Smooth muscle cell (in vitro differentiated cells): ENCODE data around the gene RECQL5. TPM values are rescaled to one million over a fixed set of nuclear protein-coding genes. Genes with fewer than 3 reads are reported as not detected.
A peak's percentile ranks its signal among the peaks of the same experiment; 100 is the strongest.

Experiments used
- DNase-seq: peaks from one replicate; lab custom pipeline; 2025; ENCODE audit not compliant: unreplicated experiment; lab: John Stamatoyannopoulos, UW
- H2AFZ ChIP-seq: fragments of 200-600 bp; sonication (generic); 2 replicates; pipeline ENCODE4 v1.6.0; 2016; ENCODE audit warnings: antibody characterized with exemption, low read depth, mild to moderate bottlenecking
- H3F3A ChIP-seq: fragments of 200-600 bp; sonication (generic); 2 replicates; pipeline ENCODE4 v1.6.0; 2017; ENCODE audit warnings: antibody characterized with exemption, low read depth
- H3K27ac ChIP-seq: fragments of 200-600 bp; sonication (generic); 2 replicates; pipeline ENCODE4 v1.5.1; 2016; ENCODE audit warnings: low read depth, mild to moderate bottlenecking
- H3K27me3 ChIP-seq: fragments of 200-600 bp; sonication (generic); 2 replicates; pipeline ENCODE4 v1.6.1; 2016; ENCODE audit warnings: low read depth, mild to moderate bottlenecking
- H3K36me3 ChIP-seq: fragments of 200-600 bp; sonication (generic); 2 replicates; pipeline ENCODE4 v1.5.1; 2016; ENCODE audit warnings: low read depth
- H3K4me1 ChIP-seq: fragments of 200-600 bp; sonication (generic); 2 replicates; pipeline ENCODE4 v1.5.1; 2016; ENCODE audit warnings: low read depth
- H3K4me2 ChIP-seq: fragments of 200-600 bp; sonication (generic); 2 replicates; pipeline ENCODE4 v1.6.0; 2016; ENCODE audit warnings: mild to moderate bottlenecking
- H3K4me3 ChIP-seq: fragments of 200-600 bp; sonication (generic); 2 replicates; pipeline ENCODE4 v1.5.1; 2016; ENCODE audit warnings: mild to moderate bottlenecking
- H3K79me2 ChIP-seq: fragments of 200-600 bp; sonication (generic); 2 replicates; pipeline ENCODE4 v1.6.0; 2016; ENCODE audit warnings: low read depth, mild to moderate bottlenecking
- H3K9ac ChIP-seq: fragments of 200-600 bp; sonication (generic); 2 replicates; pipeline ENCODE4 v1.6.0; 2016; ENCODE audit warnings: low read depth
- H3K9me3 ChIP-seq: fragments of 200-600 bp; sonication (generic); replicated peaks from 2 replicates; pipeline ENCODE4 v1.5.1; 2016; ENCODE audit warnings: low read depth
- H4K20me1 ChIP-seq: fragments of 200-600 bp; sonication (generic); 2 replicates; pipeline ENCODE4 v1.6.0; 2016; ENCODE audit warnings: low read depth
- CTCF ChIP-seq: fragments of 200-600 bp; sonication (generic); IDR thresholded peaks from 2 replicates; pipeline ENCODE4 v1.5.1; 2017; ENCODE audit warnings: borderline replicate concordance, mild to moderate bottlenecking, antibody characterized with exemption; ENCODE audit not compliant: insufficient read depth, poor library complexity, severe bottlenecking
- WGBS: methylation state at CpG from one replicate; pipeline ENCODE4 v1.1.7; 2016; ENCODE audit warnings: low lambda C conversion rate; 5-methylcytosine and 5-hydroxymethylcytosine counted together
- polyA plus RNA-seq: library from polyadenylated mRNA; unstranded; fragments of >200 nt; fragmentation: Nextera tagmentation; extraction: Ambion mirVana; gene quantifications from 2 replicates; pipeline ENCODE4 v1.2.1, GENCODE V29; 2016
- total RNA-seq: library from RNA; depleted of rRNA; stranded (reverse); fragments of >200 nt; gene quantifications from 2 replicates; pipeline ENCODE4 v1.2.3, GENCODE V29; 2014

Gene RECQL5
- total and polyA plus RNA-seq, 2 experiments from 2014 or later = 15.7 to 38.2 TPM

GRCh38 chr17:75658237-75658636 is 8.7 kb downstream of the RECQL5 start:
- no peak overlapping the region for H3K4me3 ChIP-seq
- H3K27me3 ChIP-seq = no peaks in the 10 kb centered on the region
- H4K20me1 ChIP-seq = no peaks in the 10 kb centered on the region
- H3K79me2 ChIP-seq = no peaks in the 10 kb centered on the region
- H3F3A ChIP-seq = no peaks in the 10 kb centered on the region
- no peaks in the 10 kb centered on the region for H3K4me1 ChIP-seq
- H3K9me3 ChIP-seq = no peaks in the 10 kb centered on the region
- WGBS = 94% methylated on average over 5 of the region's 5 CpGs
- no peak overlapping the region for H3K9ac ChIP-seq
- H3K36me3 ChIP-seq = no peaks in the 10 kb centered on the region
- no peak for TF ChIP-seq CTCF
- no peak overlapping the region for H2AFZ ChIP-seq
- no peak for DNase-seq
- H3K4me2 ChIP-seq = no peak overlapping the region
- H3K27ac ChIP-seq = no peak overlapping the region

DNA sequence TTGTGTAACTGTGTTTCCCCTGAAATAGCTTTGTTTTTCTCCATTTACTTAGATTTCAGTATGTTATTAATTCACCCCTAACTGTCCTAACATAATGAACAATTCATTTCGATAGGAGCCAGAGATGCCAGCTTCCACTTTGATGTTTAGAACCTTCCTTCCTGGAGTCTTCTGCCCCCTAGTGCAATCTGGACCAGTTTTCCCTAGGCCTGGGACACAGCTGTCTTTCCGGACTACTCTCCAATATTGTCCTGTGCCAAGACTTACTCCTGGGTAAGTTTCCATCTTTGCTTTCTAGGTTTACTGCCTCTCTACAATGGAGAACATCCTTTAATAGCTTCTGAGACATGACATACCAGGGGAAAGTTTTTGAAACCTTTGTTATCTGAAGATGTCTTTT is 12.8 kb downstream of the RECQL5 start:
- no peaks in the 10 kb centered on the region for H3K27me3 ChIP-seq
- no peak for TF ChIP-seq CTCF
- H3K9ac ChIP-seq = no peak overlapping the region
- H3K4me3 ChIP-seq = no peak overlapping the region
- no peaks in the 10 kb centered on the region for H3K4me1 ChIP-seq
- no peaks in the 10 kb centered on the region for H4K20me1 ChIP-seq
- H3K9me3 ChIP-seq = no peaks in the 10 kb centered on the region
- 88% methylated on average over 2 of the region's 2 CpGs for WGBS
- H3K79me2 ChIP-seq = no peaks in the 10 kb centered on the region
- H3F3A ChIP-seq = no peaks in the 10 kb centered on the region
- no peaks in the 10 kb centered on the region for H3K36me3 ChIP-seq
- no peak overlapping the region for H3K27ac ChIP-seq
- no peak overlapping the region for H2AFZ ChIP-seq
- no peak for DNase-seq
- H3K4me2 ChIP-seq = no peak overlapping the region

GRCh38 chr17:75652934-75653549 is 13.9 kb downstream of the RECQL5 start:
- Histone ChIP-seq H3K9ac (no peak overlapping the region), H3K4me2 (no peak overlapping the region), H3K79me2 (no peaks in the 10 kb centered on the region), H3K4me1 (no peaks in the 10 kb centered on the region), H3K27ac (no peak overlapping the region), H4K20me1 (no peaks in the 10 kb centered on the region), H3K27me3 (no peaks in the 10 kb centered on the region), H2AFZ (no peak overlapping the region), H3K4me3 (no peak overlapping the region), H3K36me3 (no peaks in the 10 kb centered on the region), H3F3A (no peaks in the 10 kb centered on the region), H3K9me3 (no peaks in the 10 kb centered on the region)
- TF ChIP-seq CTCF = peak; percentile 59
- DNase-seq = no peak
- WGBS = 80% methylated on average over 6 of the region's 6 CpGs

- no peak for TF ChIP-seq CTCF
- WGBS = 94% methylated on average over 5 of the region's 5 CpGs
- H3K27ac ChIP-seq = no peak overlapping the region
- H2AFZ ChIP-seq = no peak overlapping the region
- no peaks in the 10 kb centered on the region for H3K79me2 ChIP-seq
- H4K20me1 ChIP-seq = no peaks in the 10 kb centered on the region
- no peak overlapping the region for H3K4me2 ChIP-seq
- DNase-seq = no peak
- no peaks in the 10 kb centered on the region for H3K9me3 ChIP-seq
- no peaks in the 10 kb centered on the region for H3K36me3 ChIP-seq
- no peaks in the 10 kb centered on the region for H3K27me3 ChIP-seq
- H3K4me1 ChIP-seq = no peaks in the 10 kb centered on the region
- H3F3A ChIP-seq = no peaks in the 10 kb centered on the region
- H3K4me3 ChIP-seq = no peak overlapping the region
- H3K9ac ChIP-seq = no peak overlapping the region
Observed at GRCh38 chr17:75652341-75652740, 14.6 kb downstream of the RECQL5 start.
